ENCODE data around the gene NUDT19. TPM values are rescaled to one million over a fixed set of nuclear protein-coding genes. Genes with fewer than 3 reads are reported as not detected.
A peak's percentile ranks its signal among the peaks of the same experiment; 100 is the strongest.

NUDT19 gene
- total and polyA plus RNA-seq, 10 of the 15 experiments (the other 5 are each of a cell fraction or from before 2014, with no cell fraction given): 8.5 to 31.0 (median 17.0) TPM

DNA sequence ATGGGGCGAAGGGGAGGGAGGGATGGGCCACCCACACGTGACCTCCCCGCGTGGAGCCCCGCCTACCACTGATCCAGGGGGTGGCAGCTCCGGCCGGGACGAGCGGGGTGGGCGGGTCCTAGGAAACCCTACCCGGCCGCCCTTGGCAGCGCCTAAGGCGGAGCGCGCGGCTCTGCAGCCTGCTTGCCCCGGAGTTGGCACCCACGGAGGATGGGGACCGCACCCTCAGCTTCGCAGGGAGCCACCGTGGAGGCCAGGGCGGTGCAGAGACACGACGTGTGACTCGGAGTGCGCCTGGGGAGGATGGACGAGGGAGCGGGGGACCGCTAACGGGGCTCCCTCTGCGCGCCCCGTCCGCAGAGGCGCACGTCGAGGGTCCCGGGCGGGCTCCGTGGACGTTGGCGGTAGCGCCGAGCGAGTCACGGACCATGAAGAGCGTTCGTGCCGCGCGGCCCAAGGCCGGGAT, 15.9 kb upstream of the NUDT19 start, which contains the start of gene RGS9BP (continued):
- TF ChIP-seq SMAD5 (IDR thresholded peaks at IDR 0.05; ENCODE audit: low read depth): no peak
- no peak for TF ChIP-seq POLR2AphosphoS2 (IDR thresholded peaks at IDR 0.05; ENCODE audit: low read depth, low read length)

DNA sequence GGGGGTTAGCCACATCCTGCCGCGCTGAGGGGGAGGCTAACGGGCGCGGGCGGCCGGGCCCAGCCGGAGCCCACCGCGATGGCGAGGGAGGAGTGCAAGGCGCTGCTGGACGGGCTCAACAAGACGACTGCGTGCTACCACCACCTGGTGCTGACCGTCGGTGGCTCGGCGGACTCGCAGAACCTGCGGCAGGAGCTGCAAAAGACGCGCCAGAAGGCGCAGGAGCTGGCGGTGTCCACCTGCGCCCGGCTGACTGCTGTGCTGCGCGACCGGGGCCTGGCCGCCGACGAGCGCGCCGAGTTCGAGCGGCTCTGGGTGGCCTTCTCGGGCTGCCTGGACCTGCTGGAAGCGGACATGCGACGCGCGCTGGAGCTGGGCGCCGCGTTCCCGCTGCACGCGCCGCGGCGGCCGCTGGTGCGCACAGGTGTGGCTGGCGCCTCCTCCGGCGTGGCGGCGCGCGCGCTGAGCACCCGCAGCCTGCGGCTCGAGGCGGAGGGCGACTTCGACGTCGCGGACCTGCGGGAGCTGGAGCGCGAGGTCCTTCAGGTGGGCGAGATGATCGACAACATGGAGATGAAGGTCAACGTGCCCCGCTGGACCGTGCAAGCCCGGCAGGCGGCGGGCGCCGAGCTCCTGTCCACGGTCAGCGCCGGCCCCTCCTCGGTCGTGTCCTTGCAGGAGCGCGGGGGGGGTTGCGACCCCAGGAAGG, 15.3 kb upstream of the NUDT19 start:
- Histone ChIP-seq H2AFZ (ENCODE audit: control insufficient read depth, low read depth, low read length) (peak overlapping the region; percentile 85), H3K79me2 (ENCODE audit: control insufficient read depth, insufficient read depth, low read length) (peaks cover 31% of the 10 kb centered on the region), H3K4me2 (ENCODE audit: control insufficient read depth, insufficient read depth) (peak overlapping the region; percentile 94), H3K4me1 (ENCODE audit: control insufficient read depth, insufficient read depth, low read length) (peaks cover 20% of the 10 kb centered on the region), H3K4me3 (peak overlapping the region; percentile 72; the same call in 1 of the 2 replicates), H3K27ac (ENCODE audit: control insufficient read depth, insufficient read depth) (no peak overlapping the region), H3K9ac (ENCODE audit: control insufficient read depth, insufficient read depth, low read length) (no peak overlapping the region), H3K36me3 (ENCODE audit: control insufficient read depth in 2 of 2, insufficient read depth in 2 of 2, low read length in 1 of 2) (no peaks in the 10 kb centered on the region), H4K20me1 (ENCODE audit: control insufficient read depth, insufficient read depth) (0 out of 2 replicates have a peak, but pooled peaks cover 2% of the 10 kb centered on the region), H3K9me3 (replicated peaks; ENCODE audit: control insufficient read depth, insufficient read depth, low read length) (no peaks in the 10 kb centered on the region; the same call in 2 of the 3 replicates), H3K27me3 (replicated peaks in 1 of 2; ENCODE audit: control insufficient read depth in 2 of 2, insufficient read depth in 2 of 2, low read length in 1 of 2) (peaks cover 2 to 7% of the 10 kb centered on the region in 2 experiments; a peak in 3 of 4 replicates)
- no peak for DNase-seq (ENCODE audit: low read depth, low spot score)
- RAD21 ChIA-PET (ENCODE audit: unreplicated experiment): no interaction called here
- CTCF ChIA-PET: interaction anchor here (1.6 kb wide), 1 partner anchor 77 kb away, joined by 4 read pairs; no protein-coding TSS in a partner anchor
- no peak for FAIRE-seq
- intact Hi-C loops (cut with micrococcal nuclease; ENCODE audit: unreplicated experiment) (no loop called here), in situ Hi-C loops (cut with MboI) (no loop called here)
- WGBS (ENCODE audit: insufficient coverage, insufficient replicate concordance, low lambda C conversion rate, missing lambda C conversion rate): 28% methylated on average over 74 of the region's 93 CpGs
- BruUV-seq (replicated peaks): no TSS peak
- SMC1A ChIA-PET (ENCODE audit: uncharacterized antibody, unreplicated experiment): interaction anchor here (1.4 kb wide), 1 partner anchor 15 kb away, joined by 4 read pairs; no protein-coding TSS in a partner anchor
- no peak for ATAC-seq
- no peak for TF ChIP-seq PML (IDR thresholded peaks at IDR 0.05; ENCODE audit: low read length)
- TF ChIP-seq BHLHE40 (IDR thresholded peaks at IDR 0.05; ENCODE audit: borderline replicate concordance in 1 of 2, low read depth in 2 of 2, low read length in 1 of 2): no peak
- no peak for TF ChIP-seq SREBF2 (IDR thresholded peaks at IDR 0.05; ENCODE audit: low read length)
- no peak for TF ChIP-seq SIN3A (IDR thresholded peaks at IDR 0.05; ENCODE audit: low read depth, low read length)
- no peak for TF ChIP-seq MYB (IDR thresholded peaks at IDR 0.05; ENCODE audit: borderline replicate concordance, low read depth, low read length)
- no peak for TF ChIP-seq KDM1A (IDR thresholded peaks at IDR 0.05; ENCODE audit: borderline replicate concordance)
- TF ChIP-seq EGR1 (IDR thresholded peaks at IDR 0.05; ENCODE audit: borderline replicate concordance in 1 of 2, low read depth in 2 of 2, low read length in 2 of 2): 0 out of 3 replicates have a peak, but pooled peaks of 1 of the 2 experiments have one; percentile 48
- no peak for TF ChIP-seq POLR2AphosphoS2 (IDR thresholded peaks at IDR 0.05; ENCODE audit: low read depth, low read length)
- TF ChIP-seq, protein P1, sequence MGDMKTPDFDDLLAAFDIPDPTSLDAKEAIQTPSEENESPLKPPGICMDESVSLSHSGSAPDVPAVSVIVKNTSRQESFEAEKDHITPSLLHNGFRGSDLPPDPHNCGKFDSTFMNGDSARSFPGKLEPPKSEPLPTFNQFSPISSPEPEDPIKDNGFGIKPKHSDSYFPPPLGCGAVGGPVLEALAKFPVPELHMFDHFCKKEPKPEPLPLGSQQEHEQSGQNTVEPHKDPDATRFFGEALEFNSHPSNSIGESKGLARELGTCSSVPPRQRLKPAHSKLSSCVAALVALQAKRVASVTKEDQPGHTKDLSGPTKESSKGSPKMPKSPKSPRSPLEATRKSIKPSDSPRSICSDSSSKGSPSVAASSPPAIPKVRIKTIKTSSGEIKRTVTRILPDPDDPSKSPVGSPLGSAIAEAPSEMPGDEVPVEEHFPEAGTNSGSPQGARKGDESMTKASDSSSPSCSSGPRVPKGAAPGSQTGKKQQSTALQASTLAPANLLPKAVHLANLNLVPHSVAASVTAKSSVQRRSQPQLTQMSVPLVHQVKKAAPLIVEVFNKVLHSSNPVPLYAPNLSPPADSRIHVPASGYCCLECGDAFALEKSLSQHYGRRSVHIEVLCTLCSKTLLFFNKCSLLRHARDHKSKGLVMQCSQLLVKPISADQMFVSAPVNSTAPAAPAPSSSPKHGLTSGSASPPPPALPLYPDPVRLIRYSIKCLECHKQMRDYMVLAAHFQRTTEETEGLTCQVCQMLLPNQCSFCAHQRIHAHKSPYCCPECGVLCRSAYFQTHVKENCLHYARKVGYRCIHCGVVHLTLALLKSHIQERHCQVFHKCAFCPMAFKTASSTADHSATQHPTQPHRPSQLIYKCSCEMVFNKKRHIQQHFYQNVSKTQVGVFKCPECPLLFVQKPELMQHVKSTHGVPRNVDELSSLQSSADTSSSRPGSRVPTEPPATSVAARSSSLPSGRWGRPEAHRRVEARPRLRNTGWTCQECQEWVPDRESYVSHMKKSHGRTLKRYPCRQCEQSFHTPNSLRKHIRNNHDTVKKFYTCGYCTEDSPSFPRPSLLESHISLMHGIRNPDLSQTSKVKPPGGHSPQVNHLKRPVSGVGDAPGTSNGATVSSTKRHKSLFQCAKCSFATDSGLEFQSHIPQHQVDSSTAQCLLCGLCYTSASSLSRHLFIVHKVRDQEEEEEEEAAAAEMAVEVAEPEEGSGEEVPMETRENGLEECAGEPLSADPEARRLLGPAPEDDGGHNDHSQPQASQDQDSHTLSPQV (IDR thresholded peaks at IDR 0.05): no peak
- TF ChIP-seq SUZ12 (IDR thresholded peaks at IDR 0.05; ENCODE audit: unreplicated experiment): peak; percentile 50
- TF ChIP-seq HDAC6 (IDR thresholded peaks at IDR 0.05; ENCODE audit: unreplicated experiment): peak; percentile 35
- no peak for TF ChIP-seq JUNB (IDR thresholded peaks at IDR 0.05)
- no peak for TF ChIP-seq DPF2 (IDR thresholded peaks at IDR 0.05)
- no peak for TF ChIP-seq POLR2AphosphoS5 (IDR thresholded peaks at IDR 0.05; ENCODE audit: low read length)
- no peak for TF ChIP-seq SP1 (IDR thresholded peaks at IDR 0.05; ENCODE audit: low read depth, low read length)
- TF ChIP-seq GATAD2B (conservative IDR thresholded peaks at IDR 0.05; ENCODE audit: low read depth): no peak
- TF ChIP-seq LARP7 (IDR thresholded peaks at IDR 0.05): 0 out of 2 replicates have a peak, but pooled peaks have one; percentile 28
- TF ChIP-seq ZSCAN29 (IDR thresholded peaks at IDR 0.05): no peak
- TF ChIP-seq RUNX3 (IDR thresholded peaks at IDR 0.05; ENCODE audit: low read length): peak; percentile 39; the same call in 1 of the 2 replicates
- POLR2A ChIA-PET: interaction anchor here (1.1 kb wide), 1 partner anchor 15 kb away, joined by 3 read pairs; the partner anchor contains the start of gene NUDT19
